Large intestine (tissue), 3 donors: ENCODE results near the gene ATL3. TPM values are rescaled to one million over a fixed set of nuclear protein-coding genes. Genes with fewer than 3 reads are reported as not detected.
"Not testable (repeated sequence)": the region's sequence is repeated elsewhere in the genome, so short reads cannot be mapped to it uniquely, and the experiment has no call there.

Experiments
- DNase-seq, 2 donors: peaks; one replicate each; pipeline versions ENCODE4 v3.0.0 to v3.0.0-alpha.2; 2013
- H3K27ac ChIP-seq: one replicate; pipeline ENCODE4 v1.5.1; 2013; ENCODE audit warnings: low read length
- H3K27me3 ChIP-seq: 2 replicates; pipeline ENCODE4 v1.6.1; 2013; ENCODE audit warnings: low read length; ENCODE audit not compliant: control insufficient read depth, insufficient read depth
- H3K36me3 ChIP-seq: 2 replicates; pipeline ENCODE4 v1.6.1; 2013; ENCODE audit warnings: low read length; ENCODE audit not compliant: control insufficient read depth, insufficient read depth
- H3K4me1 ChIP-seq: one replicate; pipeline ENCODE4 v1.6.1; 2013; ENCODE audit warnings: low read length; ENCODE audit not compliant: control insufficient read depth, insufficient read depth
- H3K4me3 ChIP-seq: one replicate; pipeline ENCODE4 v1.5.1; 2013; ENCODE audit warnings: low read length
- H3K9me3 ChIP-seq: one replicate; pipeline ENCODE4 v1.6.1; 2013; ENCODE audit warnings: mild to moderate bottlenecking, low read depth, low read length, moderate library complexity; ENCODE audit not compliant: control insufficient read depth
- WGBS: methylation state at CpG from one replicate; pipeline ENCODE4 v1.1.5; 2013; ENCODE audit warnings: low lambda C conversion rate; ENCODE audit not compliant: insufficient coverage; 5-methylcytosine and 5-hydroxymethylcytosine counted together
- polyA plus RNA-seq: library from polyadenylated mRNA; unstranded; fragments of 120-200 nt; gene quantifications from one replicate; pipeline ENCODE4 v1.2.1, GENCODE V29; 2013

Gene ATL3
- polyA plus RNA-seq, 1 donor: 10.9 TPM

DNA sequence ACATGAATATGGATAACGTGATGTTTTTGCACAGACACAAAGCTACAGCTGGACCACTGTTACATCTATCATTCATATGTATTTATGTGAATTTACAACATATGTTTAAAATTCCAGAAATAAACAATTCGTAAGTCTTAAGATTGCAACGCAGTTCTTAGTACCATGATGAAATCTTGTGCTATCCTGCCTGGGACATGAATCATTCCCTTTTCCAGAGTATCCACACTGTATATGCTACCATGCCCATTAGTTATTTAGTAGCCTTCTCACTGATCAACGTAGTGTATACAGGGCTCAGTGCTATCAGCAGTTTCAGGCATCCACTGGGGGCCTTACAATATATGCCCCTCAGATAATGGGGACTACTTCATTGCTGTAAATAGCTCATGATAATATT, 4.3 kb downstream of the ATL3 start:
- Histone ChIP-seq H3K36me3 (no peaks in the 10 kb centered on the region), H3K27me3 (no peaks in the 10 kb centered on the region), H3K9me3 (peaks cover 4% of the 10 kb centered on the region), H3K4me1 (no peaks in the 10 kb centered on the region), H3K27ac (no peak overlapping the region), H3K4me3 (no peak overlapping the region)
- DNase-seq: no peak
- no CpG with 5 or more reads among the region's 4 CpGs for WGBS

DNA sequence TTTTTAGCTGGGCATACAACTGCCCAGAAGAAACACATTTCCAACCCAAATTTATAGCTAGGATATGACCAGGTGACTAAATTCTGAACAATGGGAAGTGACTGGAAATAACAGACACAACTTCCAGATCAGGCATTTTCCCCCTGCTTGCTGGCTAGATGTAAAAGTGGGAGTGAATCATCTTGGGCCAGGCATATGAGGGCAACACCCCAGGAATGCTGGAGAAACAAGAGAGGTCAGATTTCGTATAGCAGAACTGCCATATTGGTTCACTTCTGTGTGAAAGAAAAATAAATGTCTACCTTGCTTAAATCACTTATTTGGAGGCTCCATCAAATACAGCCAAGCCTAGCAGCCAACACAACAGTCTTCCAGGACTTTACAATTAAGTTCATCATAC, 7.4 kb downstream of the ATL3 start:
- Histone ChIP-seq H3K4me1 (no peaks in the 10 kb centered on the region), H3K27me3 (no peaks in the 10 kb centered on the region), H3K4me3 (no peak overlapping the region), H3K27ac (no peak overlapping the region), H3K36me3 (no peaks in the 10 kb centered on the region), H3K9me3 (no peaks in the 10 kb centered on the region)
- WGBS: 0% methylated on average over 1 of the region's 1 CpG
- no peak for DNase-seq

DNA sequence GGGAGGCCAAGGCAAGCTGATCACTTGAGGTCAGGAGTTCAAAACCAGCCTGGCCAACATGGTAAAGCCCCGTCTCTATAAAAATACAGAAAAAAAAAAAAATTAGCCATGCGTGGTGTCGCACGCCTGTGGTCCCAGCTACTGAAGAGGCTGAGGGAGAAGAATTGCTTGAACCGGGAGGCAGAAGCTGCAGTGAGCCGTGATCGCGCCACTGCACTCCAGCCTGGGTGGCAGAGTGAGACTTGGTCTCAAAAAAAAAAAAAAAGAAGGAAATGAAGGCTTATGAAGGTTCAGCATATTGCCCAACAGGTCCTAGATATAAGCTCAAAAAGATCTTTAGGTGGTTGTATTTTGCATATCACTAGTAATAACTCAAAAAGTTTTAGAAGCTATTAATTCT, 10.2 kb downstream of the ATL3 start:
- Histone ChIP-seq H3K4me3 (no peak overlapping the region), H3K27me3 (no peaks in the 10 kb centered on the region), H3K9me3 (no peaks in the 10 kb centered on the region), H3K4me1 (no peaks in the 10 kb centered on the region), H3K27ac (no peak overlapping the region), H3K36me3 (peaks cover 3% of the 10 kb centered on the region)
- DNase-seq: no peak
- no CpG with 5 or more reads among the region's 8 CpGs for WGBS

DNA sequence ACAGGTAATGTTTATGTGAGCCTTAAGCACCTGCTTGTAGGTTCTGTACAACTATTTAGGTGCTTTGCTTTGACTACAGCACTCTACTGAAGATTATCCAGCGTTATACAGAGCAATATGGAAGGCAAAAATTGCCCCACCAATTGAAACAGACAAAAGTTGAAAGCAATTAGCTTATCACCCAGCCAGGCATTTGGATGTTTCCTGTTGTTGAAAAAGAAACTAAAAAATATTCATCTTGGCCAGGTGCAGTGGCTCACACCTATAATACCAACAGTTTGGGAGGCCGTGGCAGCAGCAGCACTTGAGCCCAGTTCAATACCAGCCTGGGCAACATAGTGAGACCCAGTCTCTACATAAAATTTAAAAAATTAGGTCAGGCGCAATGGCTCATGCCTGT, 18.5 kb downstream of the ATL3 start:
- no peaks in the 10 kb centered on the region for H3K4me1 ChIP-seq
- WGBS: no CpG with 5 or more reads among the region's 3 CpGs
- H3K27ac ChIP-seq: no peak overlapping the region
- H3K9me3 ChIP-seq: no peaks in the 10 kb centered on the region
- no peaks in the 10 kb centered on the region for H3K27me3 ChIP-seq
- H3K4me3 ChIP-seq: no peak overlapping the region
- DNase-seq: no peak
- H3K36me3 ChIP-seq: peaks cover 14% of the 10 kb centered on the region

DNA sequence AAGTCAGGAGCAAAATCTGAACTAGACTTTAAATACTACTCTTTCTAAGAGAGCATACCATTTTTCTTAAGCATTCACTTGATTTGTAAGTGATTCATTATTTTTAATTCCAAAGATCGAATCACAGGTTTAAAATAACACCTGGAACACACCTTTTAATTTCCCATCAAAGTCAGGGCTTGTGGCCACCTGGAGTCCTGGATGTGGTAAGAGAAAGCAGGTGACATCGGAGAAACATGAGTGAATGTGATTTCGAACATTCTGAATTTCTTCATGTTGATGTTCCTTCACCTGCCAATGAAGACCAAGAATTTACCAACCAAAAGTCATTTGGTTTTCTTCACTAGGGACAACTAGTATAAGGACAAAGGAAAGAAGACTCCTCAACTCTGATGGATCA, 28.0 kb downstream of the ATL3 start:
- no peaks in the 10 kb centered on the region for H3K27me3 ChIP-seq
- peaks cover 26% of the 10 kb centered on the region for H3K36me3 ChIP-seq
- H3K4me1 ChIP-seq: no peaks in the 10 kb centered on the region
- no peaks in the 10 kb centered on the region for H3K9me3 ChIP-seq
- DNase-seq: no peak
- no CpG with 5 or more reads among the region's 3 CpGs for WGBS
- H3K4me3 ChIP-seq: no peak overlapping the region
- no peak overlapping the region for H3K27ac ChIP-seq

DNA sequence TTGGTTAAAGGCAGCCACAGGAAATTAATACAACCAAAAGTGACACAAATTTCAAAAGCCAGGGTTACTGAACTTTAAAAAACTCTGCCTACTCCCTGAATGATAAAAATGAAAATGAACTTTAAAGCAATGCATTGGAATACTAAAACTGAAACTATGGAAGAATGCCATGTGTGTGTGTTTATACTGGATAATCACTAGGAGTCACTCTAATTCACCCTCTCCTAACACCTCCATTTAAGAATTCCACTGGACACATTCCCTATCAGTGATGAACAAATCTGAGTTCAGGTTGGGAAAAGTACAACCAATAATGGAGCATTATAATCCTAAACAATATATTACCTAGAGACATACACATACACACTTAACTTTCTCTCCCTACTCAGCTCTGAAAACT, 29.4 kb downstream of the ATL3 start:
- H3K36me3 ChIP-seq: peaks cover 24% of the 10 kb centered on the region
- H3K27me3 ChIP-seq: no peaks in the 10 kb centered on the region
- H3K9me3 ChIP-seq: no peaks in the 10 kb centered on the region
- no peak overlapping the region for H3K4me3 ChIP-seq
- no peak for DNase-seq
- no peak overlapping the region for H3K27ac ChIP-seq
- no peaks in the 10 kb centered on the region for H3K4me1 ChIP-seq

DNA sequence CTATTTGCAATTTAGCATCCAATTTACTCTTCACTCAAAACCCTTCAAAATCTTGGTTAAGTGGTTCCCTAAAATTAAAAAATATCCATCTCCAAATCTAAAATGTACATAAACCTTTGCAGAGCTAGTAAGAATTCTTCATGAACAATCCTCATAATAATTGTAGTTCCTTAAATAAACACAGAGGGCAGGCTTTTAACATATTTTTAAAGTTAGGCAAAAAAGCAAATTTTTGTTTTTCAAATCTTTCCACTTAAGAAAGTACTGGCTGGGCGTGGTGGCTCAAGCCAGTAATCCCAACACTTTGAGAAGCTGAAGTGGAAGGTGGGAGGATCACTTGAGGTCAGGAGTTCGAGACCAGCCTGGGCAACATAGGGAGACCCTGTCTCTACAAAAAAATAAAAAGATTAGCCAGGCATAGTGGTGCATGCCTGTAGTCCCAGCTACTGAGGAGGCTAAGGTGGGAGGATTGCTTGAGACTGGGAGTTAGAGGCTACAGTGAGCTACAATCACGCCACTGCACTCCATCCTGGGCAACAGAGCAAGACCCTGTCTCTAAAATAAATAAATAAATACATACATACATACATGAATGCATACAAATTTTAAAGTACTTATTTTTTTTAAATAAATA, 31.9 kb downstream of the ATL3 start:
- Histone ChIP-seq H3K36me3 (peaks cover 17% of the 10 kb centered on the region), H3K27me3 (no peaks in the 10 kb centered on the region)
- DNase-seq: no peak

DNA sequence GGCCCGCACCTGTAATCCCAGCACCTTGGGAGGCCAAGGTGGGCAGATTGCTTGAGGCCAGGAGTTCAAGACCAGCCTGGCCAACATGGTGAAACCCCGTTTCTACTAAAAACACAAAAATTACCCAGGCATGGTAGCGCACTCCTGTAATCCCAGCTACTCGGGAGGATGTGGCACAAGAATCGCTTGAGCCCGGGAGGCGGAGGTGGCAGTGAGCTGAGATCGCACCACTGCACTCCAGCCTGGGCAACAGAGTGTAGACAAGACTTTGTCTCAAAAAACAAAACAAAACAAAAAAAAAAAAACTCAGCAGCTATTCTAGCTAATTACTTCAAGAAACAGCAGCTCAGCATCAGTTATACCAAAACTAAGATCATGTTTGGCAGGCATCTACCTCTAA, 32.7 kb downstream of the ATL3 start:
- H3K9me3 ChIP-seq, H3K4me3 ChIP-seq, DNase-seq, H3K4me1 ChIP-seq, H3K27me3 ChIP-seq, H3K27ac ChIP-seq: not testable (repeated sequence)
- WGBS: 100% methylated on average over 3 of the region's 8 CpGs
- peaks cover 12% of the 10 kb centered on the region for H3K36me3 ChIP-seq

More for the DNA sequence above, 31.9 kb downstream of the ATL3 start:
- no CpG with 5 or more reads among the region's 3 CpGs for WGBS
- H3K4me3 ChIP-seq: no peak overlapping the region
- H3K4me1 ChIP-seq: no peaks in the 10 kb centered on the region
- H3K27ac ChIP-seq: no peak overlapping the region
- H3K9me3 ChIP-seq: no peaks in the 10 kb centered on the region

DNA sequence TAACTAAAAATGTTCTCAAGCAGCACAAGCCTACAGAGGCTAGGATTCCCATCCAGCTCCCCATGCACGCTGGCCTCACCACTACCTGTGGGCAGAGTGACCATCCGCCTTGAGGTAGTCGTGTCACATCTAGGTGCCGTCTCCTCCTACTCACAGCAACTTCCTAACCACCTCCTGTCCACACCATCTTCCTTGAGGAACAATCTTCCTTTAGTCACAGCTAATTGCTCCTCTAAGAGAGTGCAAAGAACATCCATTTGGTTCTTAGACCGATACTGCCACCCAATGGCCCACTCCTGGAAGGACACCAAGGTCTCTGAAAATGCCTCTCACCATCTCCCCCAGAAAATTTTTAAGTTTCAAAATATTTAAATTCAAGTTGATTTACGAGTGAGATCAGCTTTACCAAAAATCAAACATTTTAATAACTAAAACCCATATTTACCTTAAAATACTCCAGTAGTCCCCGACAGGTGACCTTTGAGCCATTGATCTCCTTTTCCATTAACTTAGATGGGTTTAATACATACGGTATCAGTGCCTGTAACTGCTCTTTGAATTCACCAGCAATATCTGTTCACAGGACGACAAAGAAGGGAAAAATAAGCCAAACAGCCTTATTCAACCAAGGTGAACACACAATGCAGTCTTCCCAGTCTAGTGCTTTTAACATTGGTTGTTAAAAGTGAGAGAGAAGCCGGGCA, 35.3 kb downstream of the ATL3 start:
- WGBS: 72% methylated on average over 2 of the region's 10 CpGs
- Histone ChIP-seq H3K27me3 (no peaks in the 10 kb centered on the region), H3K36me3 (peaks cover 11% of the 10 kb centered on the region), H3K9me3 (no peaks in the 10 kb centered on the region), H3K27ac (no peak overlapping the region), H3K4me1 (peaks cover 11% of the 10 kb centered on the region), H3K4me3 (no peak overlapping the region)
- peak; percentile 42 to 56 for DNase-seq

DNA sequence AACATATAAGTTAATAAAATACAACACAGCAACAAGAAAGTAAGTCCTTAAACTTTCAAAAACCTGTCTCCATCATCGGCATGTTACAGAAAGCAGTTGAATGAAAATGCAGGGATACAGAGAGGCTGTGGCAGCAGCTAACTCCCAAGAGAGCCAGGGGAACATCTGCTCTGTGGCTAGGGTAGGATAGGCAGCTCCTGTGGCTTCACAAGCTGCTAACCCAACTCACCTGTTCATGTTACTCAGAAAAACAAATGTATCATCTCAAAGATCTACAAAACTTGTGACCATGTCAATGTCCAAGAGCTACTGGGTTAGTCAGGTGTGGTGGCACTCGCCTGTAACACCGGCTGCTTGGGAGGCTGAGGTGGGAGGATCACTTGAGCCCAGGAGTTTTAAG, 41.8 kb downstream of the ATL3 start:
- H3K9me3 ChIP-seq: no peaks in the 10 kb centered on the region
- DNase-seq: no peak
- peaks cover 17% of the 10 kb centered on the region for H3K4me1 ChIP-seq
- no CpG with 5 or more reads among the region's 3 CpGs for WGBS
- no peaks in the 10 kb centered on the region for H3K27me3 ChIP-seq
- peaks cover 25% of the 10 kb centered on the region for H3K36me3 ChIP-seq
- no peak overlapping the region for H3K27ac ChIP-seq
- H3K4me3 ChIP-seq: no peak overlapping the region
